ENCODE measurements around the gene SMAD2.

GRCh38 chr18:47870605-47871004, 59.9 kb downstream of the SMAD2 start:
- no peak for TF ChIP-seq GATA2 (IDR thresholded peaks at IDR 0.05; ENCODE audit: low read depth, low read length)
- no peak for TF ChIP-seq GATA3 (IDR thresholded peaks at IDR 0.05; ENCODE audit: low read depth, low read length)
